ENCODE data around the gene CST6. TPM values are rescaled to one million over a fixed set of nuclear protein-coding genes. Genes with fewer than 3 reads are reported as not detected.

The CST6 gene
- total RNA-seq, 1 donor from 2014 or later: not detected

DNA sequence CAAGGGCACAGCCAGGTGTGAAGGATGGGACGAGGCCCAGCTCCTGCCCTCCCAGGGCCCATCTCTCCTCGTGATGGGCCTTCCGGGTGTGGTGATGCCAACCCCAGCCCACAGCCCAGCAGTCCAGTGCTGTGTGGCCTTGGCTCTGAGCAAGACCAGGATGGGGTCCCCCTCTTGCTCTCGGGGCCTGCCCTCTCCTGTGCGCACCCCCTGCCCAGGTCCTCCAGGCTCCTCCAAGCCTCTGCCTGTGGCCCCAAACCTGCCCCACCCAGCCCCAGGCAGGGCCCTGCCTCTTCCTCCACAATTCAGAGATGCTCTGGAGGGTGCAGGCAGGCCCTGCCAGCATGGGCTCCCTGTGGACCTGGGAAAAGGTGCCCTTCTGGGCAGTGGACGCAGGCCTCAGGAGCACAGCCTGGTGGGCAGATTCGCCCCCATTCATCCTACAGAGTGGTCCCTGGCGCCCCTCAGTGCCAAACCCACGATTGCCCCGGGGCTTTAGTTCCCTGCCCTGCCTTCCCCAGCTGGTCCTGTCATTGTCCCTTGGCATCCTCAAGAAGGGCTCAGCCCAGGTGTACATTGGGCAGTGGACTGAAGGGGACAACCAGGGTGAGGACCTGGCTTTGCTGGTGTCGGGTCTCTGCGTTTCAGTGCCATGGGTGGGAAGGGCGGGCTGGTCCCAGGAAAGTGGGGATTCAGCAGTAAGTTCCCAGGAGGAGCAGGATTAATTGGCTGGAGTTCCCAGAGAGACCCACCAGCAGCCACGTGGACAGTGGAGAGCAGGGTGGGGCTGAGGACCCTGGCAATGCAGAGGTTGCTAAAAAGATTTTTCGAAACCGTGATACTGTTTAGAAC, 29.6 kb upstream of the CST6 start:
- H3K27ac Mint-ChIP-seq: no peak overlapping the region
- no peaks in the 10 kb centered on the region for H3K27me3 Mint-ChIP-seq
- H3K9me3 Mint-ChIP-seq (ENCODE audit: low read depth): no peaks in the 10 kb centered on the region
- no peaks in the 10 kb centered on the region for H3K4me1 Mint-ChIP-seq (ENCODE audit: low read depth)
- TF ChIP-seq, protein P1, sequence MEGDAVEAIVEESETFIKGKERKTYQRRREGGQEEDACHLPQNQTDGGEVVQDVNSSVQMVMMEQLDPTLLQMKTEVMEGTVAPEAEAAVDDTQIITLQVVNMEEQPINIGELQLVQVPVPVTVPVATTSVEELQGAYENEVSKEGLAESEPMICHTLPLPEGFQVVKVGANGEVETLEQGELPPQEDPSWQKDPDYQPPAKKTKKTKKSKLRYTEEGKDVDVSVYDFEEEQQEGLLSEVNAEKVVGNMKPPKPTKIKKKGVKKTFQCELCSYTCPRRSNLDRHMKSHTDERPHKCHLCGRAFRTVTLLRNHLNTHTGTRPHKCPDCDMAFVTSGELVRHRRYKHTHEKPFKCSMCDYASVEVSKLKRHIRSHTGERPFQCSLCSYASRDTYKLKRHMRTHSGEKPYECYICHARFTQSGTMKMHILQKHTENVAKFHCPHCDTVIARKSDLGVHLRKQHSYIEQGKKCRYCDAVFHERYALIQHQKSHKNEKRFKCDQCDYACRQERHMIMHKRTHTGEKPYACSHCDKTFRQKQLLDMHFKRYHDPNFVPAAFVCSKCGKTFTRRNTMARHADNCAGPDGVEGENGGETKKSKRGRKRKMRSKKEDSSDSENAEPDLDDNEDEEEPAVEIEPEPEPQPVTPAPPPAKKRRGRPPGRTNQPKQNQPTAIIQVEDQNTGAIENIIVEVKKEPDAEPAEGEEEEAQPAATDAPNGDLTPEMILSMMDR (IDR thresholded peaks at IDR 0.05; ENCODE audit: unreplicated experiment): no peak
- H3K4me3 Mint-ChIP-seq (ENCODE audit: low read depth): no peak overlapping the region
- DNase-seq (ENCODE audit: low spot score, unreplicated experiment): no peak
- H3K36me3 Mint-ChIP-seq (ENCODE audit: insufficient read depth): peaks cover 2% of the 10 kb centered on the region

DNA sequence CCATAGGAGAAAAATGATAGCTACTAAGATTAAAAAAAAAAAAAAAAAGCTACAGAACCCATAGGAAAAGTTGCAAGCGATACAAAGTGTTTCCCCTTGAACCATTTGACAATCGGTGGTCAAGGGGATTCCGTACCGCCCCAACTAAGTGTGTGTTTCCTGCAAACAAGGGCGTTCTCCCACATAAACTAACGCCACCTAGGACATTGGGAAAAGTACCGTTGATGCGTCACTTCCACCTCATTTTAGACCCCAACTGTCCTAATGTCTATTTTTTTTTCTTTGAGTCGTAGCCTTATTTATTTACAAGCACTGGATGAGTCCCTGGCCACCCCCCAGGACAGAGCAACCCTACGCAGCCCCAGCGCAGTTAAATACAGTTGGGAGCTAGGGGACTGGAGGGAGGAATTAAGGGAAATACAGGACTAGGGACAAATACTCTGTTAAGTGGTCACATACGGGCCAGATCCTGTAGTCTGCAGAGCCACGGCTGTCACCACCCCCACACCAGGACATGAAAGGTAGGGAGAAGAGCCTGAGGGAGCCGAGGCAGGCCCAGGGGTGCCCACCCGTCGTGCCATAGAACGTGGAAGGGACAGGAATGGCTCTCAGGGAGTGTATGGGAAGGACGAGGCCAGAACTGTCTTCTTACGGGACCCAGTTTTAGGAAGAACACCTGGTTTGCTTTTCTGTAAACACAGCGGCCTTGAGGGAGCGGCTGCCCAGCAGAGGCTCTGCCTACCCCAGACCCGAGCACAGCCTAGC, 28.8 kb upstream of the CST6 start:
- H3K27me3 Mint-ChIP-seq: no peaks in the 10 kb centered on the region
- no peaks in the 10 kb centered on the region for H3K4me1 Mint-ChIP-seq (ENCODE audit: low read depth)
- no peak overlapping the region for H3K27ac Mint-ChIP-seq
- no peaks in the 10 kb centered on the region for H3K9me3 Mint-ChIP-seq (ENCODE audit: low read depth)
- no peak for DNase-seq (ENCODE audit: low spot score, unreplicated experiment)
- peaks cover 2% of the 10 kb centered on the region for H3K36me3 Mint-ChIP-seq (ENCODE audit: insufficient read depth)
- TF ChIP-seq, protein P1 (IDR thresholded peaks at IDR 0.05; ENCODE audit: unreplicated experiment): no peak
- H3K4me3 Mint-ChIP-seq (ENCODE audit: low read depth): no peak overlapping the region

DNA sequence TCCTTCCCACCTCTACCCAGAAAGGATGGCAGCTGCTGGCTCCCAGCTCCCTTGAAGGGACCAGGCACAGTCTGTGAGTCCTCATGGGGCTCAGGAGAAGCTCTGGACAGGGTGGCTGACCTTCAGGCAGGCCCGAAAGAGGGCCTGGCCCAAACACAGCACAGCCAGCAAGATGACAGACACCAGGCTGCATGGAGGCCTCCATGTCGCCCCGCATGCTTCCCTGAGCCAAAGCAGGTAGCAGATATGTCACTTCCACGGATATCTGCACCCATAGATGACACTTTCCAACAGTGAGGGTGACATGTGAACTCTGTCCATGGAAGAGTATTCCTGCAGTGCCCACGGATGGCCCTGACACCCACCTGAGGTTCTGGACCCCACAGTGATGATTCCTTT, 28.2 kb upstream of the CST6 start:
- H3K4me3 Mint-ChIP-seq (ENCODE audit: low read depth): no peak overlapping the region
- no peaks in the 10 kb centered on the region for H3K9me3 Mint-ChIP-seq (ENCODE audit: low read depth)
- no peak for DNase-seq (ENCODE audit: low spot score, unreplicated experiment)
- H3K4me1 Mint-ChIP-seq (ENCODE audit: low read depth): no peaks in the 10 kb centered on the region
- H3K27me3 Mint-ChIP-seq: no peaks in the 10 kb centered on the region
- no peak overlapping the region for H3K27ac Mint-ChIP-seq
- H3K36me3 Mint-ChIP-seq (ENCODE audit: insufficient read depth): peaks cover 2% of the 10 kb centered on the region
- TF ChIP-seq, protein P1 (IDR thresholded peaks at IDR 0.05; ENCODE audit: unreplicated experiment): no peak

DNA sequence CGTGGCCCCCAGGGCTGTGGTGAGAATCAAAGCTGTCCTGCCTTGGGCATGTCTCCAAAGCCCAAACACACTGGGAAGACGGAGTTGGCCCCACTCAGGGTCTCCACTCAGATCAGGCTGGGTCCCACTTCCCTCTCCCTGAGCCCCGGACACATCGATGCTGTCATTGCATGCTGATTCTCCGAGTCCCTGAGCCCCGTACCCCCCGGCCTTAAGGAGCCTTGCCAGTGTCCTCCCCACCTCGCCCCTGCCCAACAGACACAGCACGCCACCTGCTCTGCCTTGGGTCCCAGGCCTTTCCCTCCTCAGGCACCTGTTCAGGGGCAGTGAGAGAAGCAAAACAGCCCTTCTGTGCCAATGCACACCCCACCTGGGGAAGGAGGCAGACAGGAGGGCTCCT, 24.5 kb upstream of the CST6 start:
- H3K27me3 Mint-ChIP-seq: no peaks in the 10 kb centered on the region
- H3K9me3 Mint-ChIP-seq (ENCODE audit: low read depth): no peaks in the 10 kb centered on the region
- TF ChIP-seq, protein P1 (IDR thresholded peaks at IDR 0.05; ENCODE audit: unreplicated experiment): no peak

DNA sequence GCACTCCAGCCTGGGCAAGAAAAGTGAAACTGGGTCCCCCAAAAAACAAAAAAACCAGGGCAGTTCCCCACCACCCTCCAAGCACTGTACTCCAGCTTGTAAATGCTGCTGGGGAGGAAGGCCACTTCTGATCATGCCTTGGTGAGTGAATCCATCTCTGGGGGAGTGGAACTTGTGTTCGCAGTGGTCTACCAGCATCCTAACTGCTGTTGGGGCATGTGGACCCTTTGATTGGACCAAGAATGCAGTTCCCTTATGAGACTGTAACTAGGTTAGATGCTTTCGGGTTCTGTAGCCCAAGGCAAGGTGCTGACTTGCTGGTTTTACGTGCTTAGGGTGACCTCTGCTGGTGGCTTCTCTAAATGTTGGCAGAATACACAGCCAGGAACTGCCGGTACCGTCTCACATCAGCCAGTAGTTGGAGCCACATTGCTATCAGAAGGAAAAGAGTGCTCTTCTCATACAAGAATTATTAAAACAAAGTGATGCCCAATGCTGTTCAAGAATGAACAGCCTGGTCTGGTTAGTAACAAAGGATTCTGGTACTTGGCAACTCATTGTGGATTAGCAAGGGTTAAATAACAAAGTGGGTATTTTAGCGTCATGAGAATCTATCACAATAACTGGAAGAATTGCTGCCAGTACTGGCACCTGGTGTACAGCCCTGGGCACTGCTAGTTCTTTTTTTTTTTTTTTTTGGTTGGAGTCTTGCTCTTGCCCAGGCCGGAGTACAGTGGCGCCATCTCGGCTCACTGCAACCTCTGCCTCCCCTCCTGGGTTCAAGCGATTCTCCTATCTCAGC, 22.8 kb upstream of the CST6 start:
- Mint-ChIP-seq H3K27me3 (no peaks in the 10 kb centered on the region), H3K9me3 (ENCODE audit: low read depth) (no peaks in the 10 kb centered on the region), H3K36me3 (ENCODE audit: insufficient read depth) (peaks cover 2% of the 10 kb centered on the region), H3K27ac (peak overlapping the region; percentile 41), H3K4me3 (ENCODE audit: low read depth) (no peak overlapping the region), H3K4me1 (ENCODE audit: low read depth) (no peaks in the 10 kb centered on the region)
- DNase-seq (ENCODE audit: low spot score, unreplicated experiment): peak; percentile 83
- TF ChIP-seq, protein P1 (IDR thresholded peaks at IDR 0.05; ENCODE audit: unreplicated experiment): peak; percentile 88

More for the DNA sequence above, 24.5 kb upstream of the CST6 start:
- no peaks in the 10 kb centered on the region for H3K4me1 Mint-ChIP-seq (ENCODE audit: low read depth)
- no peak for DNase-seq (ENCODE audit: low spot score, unreplicated experiment)
- peaks cover 2% of the 10 kb centered on the region for H3K36me3 Mint-ChIP-seq (ENCODE audit: insufficient read depth)
- no peak overlapping the region for H3K4me3 Mint-ChIP-seq (ENCODE audit: low read depth)
- H3K27ac Mint-ChIP-seq: no peak overlapping the region
